OCI-LY7 (cell line): ENCODE data around the gene ATP6V0E2. TPM values are rescaled to one million over a fixed set of nuclear protein-coding genes. Genes with fewer than 3 reads are reported as not detected.
A peak's percentile ranks its signal among the peaks of the same experiment; 100 is the strongest.

Source experiments
- BruUV-seq: library from RNA; stranded (reverse); fragments of 400-500 nt; replicated peaks from 2 replicates; lab custom pipeline; 2021; lab: Mats Ljungman, UMichigan
- CTCF ChIA-PET: fragments of 300-600 bp; sonication (Branson Sonifier 250); formaldehyde crosslinking; loops from one replicate; lab custom pipeline; 2022; ENCODE audit warnings: antibody characterized with exemption; ENCODE audit not compliant: unreplicated experiment; lab: Charles Lee
- POLR2A ChIA-PET: fragments of 300-600 bp; sonication (Branson Sonifier 250); formaldehyde crosslinking; loops from one replicate; lab custom pipeline; 2022; ENCODE audit warnings: antibody characterized with exemption; lab: Charles Lee
- DNase-seq: peaks from one replicate; pipeline ENCODE4 v3.0.0-alpha.2; 2015; ENCODE audit warnings: low spot score
- H2AFZ ChIP-seq: fragments of 200-600 bp; sonication (generic), shearing (Covaris generic); 2 replicates; pipeline ENCODE4 v1.6.1; 2014; ENCODE audit warnings: mild to moderate bottlenecking, antibody characterized with exemption, low read length, moderate library complexity
- H3K27ac ChIP-seq: fragments of 200-600 bp; sonication (generic); 2 replicates; pipeline ENCODE4 v1.5.1; 2014; ENCODE audit warnings: mixed run types, low read depth, mild to moderate bottlenecking, moderate library complexity, low read length, inconsistent platforms; ENCODE audit not compliant: poor library complexity, severe bottlenecking
- H3K36me3 ChIP-seq: fragments of 200-600 bp; sonication (generic); 2 replicates; pipeline ENCODE4 v1.6.1; 2014; ENCODE audit warnings: mild to moderate bottlenecking, antibody characterized with exemption, low read length, moderate library complexity, mixed read lengths; ENCODE audit not compliant: insufficient read depth
- H3K4me1 ChIP-seq: fragments of 200-600 bp; sonication (generic); 2 replicates; pipeline ENCODE4 v1.5.1; 2014; ENCODE audit warnings: mild to moderate bottlenecking, low read length; ENCODE audit not compliant: insufficient read depth, poor library complexity, severe bottlenecking
- H3K4me2 ChIP-seq: fragments of 200-600 bp; sonication (generic); 2 replicates; pipeline ENCODE4 v1.6.1; 2014; ENCODE audit warnings: mild to moderate bottlenecking, low read length
- H3K4me3 ChIP-seq: fragments of 200-600 bp; sonication (generic); 2 replicates; pipeline ENCODE4 v1.5.1; 2014; ENCODE audit warnings: mild to moderate bottlenecking, low read depth, low read length; ENCODE audit not compliant: poor library complexity, severe bottlenecking
- H3K79me2 ChIP-seq: fragments of 200-600 bp; sonication (generic); 2 replicates; pipeline ENCODE4 v1.6.1; 2016; ENCODE audit warnings: low read depth, mild to moderate bottlenecking, low read length, moderate library complexity, mixed read lengths; ENCODE audit not compliant: insufficient read depth
- H3K9me2 ChIP-seq: fragments of 200-600 bp; sonication (generic); 2 replicates; pipeline ENCODE4 v1.6.1; 2016; ENCODE audit warnings: mild to moderate bottlenecking, low read length, mixed read lengths; ENCODE audit not compliant: insufficient read depth
- H3K9me3 ChIP-seq: fragments of 200-600 bp; sonication (generic); 2 replicates; pipeline ENCODE4 v1.6.1; 2014; ENCODE audit warnings: mild to moderate bottlenecking, mixed run types, low read length, mixed read lengths
- H4K20me1 ChIP-seq: fragments of 200-600 bp; sonication (generic); 2 replicates; pipeline ENCODE4 v1.6.1; 2014; ENCODE audit warnings: mild to moderate bottlenecking, antibody characterized with exemption, low read length, moderate library complexity, mixed read lengths; ENCODE audit not compliant: insufficient read depth
- EZH2phosphoT487 ChIP-seq: fragments of 200-600 bp; sonication (generic); IDR thresholded peaks from 2 replicates; pipeline ENCODE4 v1.6.1; 2018; ENCODE audit warnings: low read depth, borderline replicate concordance, mild to moderate bottlenecking, mixed run types, antibody characterized with exemption, low read length, moderate library complexity, mixed read lengths
- intact Hi-C: fragments of 100-400 bp; cut with micrococcal nuclease; formaldehyde crosslinking; loops from one replicate; pipeline ENCODE4 v1.10.0; 2022; ENCODE audit not compliant: unreplicated experiment
- total RNA-seq, 2 experiments: library from RNA; depleted of rRNA in 1 of 2; stranded (reverse); fragments of >200 nt in 1 of 2; shearing (Covaris generic) in 1 of 2; gene quantifications; 2 replicates each; pipeline ENCODE4 v1.2.3, GENCODE V29; 2014 to 2022
- TF ChIP-seq, protein P1 (sequence below): fragments of 200-600 bp; sonication (generic); conservative IDR thresholded peaks from 2 replicates; pipeline ENCODE4 v1.5.1; 2014; ENCODE audit warnings: mild to moderate bottlenecking, antibody characterized with exemption, low read length, moderate library complexity, mixed read lengths

The ATP6V0E2 gene
- total RNA-seq, 2 experiments from 2014 or later: 38.6 to 48.1 TPM

DNA sequence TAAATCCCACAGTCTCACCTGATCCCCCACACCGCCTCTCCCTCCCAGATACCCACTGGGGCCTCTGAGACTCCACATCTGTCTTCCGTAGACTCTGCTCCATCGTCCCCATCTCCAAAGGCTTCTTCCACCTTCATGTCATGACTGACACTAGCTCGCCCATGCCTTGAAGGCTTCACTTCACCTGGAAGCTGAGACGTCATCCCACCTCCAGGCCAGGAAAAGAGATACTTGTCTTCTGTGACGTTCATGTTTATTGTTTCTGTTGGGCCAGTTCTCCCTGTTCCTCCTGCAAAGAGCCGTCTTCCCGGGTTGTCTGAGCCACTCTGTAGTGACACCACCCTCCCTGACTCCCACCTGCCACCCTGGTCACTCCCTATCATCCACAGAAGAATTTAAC, 39.2 kb upstream of the ATP6V0E2 start:
- no peak for TF ChIP-seq EZH2phosphoT487
- TF ChIP-seq, protein P1, sequence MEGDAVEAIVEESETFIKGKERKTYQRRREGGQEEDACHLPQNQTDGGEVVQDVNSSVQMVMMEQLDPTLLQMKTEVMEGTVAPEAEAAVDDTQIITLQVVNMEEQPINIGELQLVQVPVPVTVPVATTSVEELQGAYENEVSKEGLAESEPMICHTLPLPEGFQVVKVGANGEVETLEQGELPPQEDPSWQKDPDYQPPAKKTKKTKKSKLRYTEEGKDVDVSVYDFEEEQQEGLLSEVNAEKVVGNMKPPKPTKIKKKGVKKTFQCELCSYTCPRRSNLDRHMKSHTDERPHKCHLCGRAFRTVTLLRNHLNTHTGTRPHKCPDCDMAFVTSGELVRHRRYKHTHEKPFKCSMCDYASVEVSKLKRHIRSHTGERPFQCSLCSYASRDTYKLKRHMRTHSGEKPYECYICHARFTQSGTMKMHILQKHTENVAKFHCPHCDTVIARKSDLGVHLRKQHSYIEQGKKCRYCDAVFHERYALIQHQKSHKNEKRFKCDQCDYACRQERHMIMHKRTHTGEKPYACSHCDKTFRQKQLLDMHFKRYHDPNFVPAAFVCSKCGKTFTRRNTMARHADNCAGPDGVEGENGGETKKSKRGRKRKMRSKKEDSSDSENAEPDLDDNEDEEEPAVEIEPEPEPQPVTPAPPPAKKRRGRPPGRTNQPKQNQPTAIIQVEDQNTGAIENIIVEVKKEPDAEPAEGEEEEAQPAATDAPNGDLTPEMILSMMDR: no peak
- ChIA-PET POLR2A (no interaction called here), CTCF (no interaction called here)
- H3K4me2 ChIP-seq: no peak overlapping the region
- no peaks in the 10 kb centered on the region for H3K36me3 ChIP-seq
- DNase-seq: no peak
- H2AFZ ChIP-seq: no peak overlapping the region
- H3K4me1 ChIP-seq: peaks cover 6% of the 10 kb centered on the region
- no peak overlapping the region for H3K4me3 ChIP-seq
- H3K27ac ChIP-seq: no peak overlapping the region
- intact Hi-C loops: no loop called here
- H3K9me2 ChIP-seq: no peaks in the 10 kb centered on the region
- no peaks in the 10 kb centered on the region for H3K9me3 ChIP-seq
- no peaks in the 10 kb centered on the region for H4K20me1 ChIP-seq
- H3K79me2 ChIP-seq: peaks cover 8% of the 10 kb centered on the region; the same call in 1 of the 2 replicates
- BruUV-seq: no TSS peak

DNA sequence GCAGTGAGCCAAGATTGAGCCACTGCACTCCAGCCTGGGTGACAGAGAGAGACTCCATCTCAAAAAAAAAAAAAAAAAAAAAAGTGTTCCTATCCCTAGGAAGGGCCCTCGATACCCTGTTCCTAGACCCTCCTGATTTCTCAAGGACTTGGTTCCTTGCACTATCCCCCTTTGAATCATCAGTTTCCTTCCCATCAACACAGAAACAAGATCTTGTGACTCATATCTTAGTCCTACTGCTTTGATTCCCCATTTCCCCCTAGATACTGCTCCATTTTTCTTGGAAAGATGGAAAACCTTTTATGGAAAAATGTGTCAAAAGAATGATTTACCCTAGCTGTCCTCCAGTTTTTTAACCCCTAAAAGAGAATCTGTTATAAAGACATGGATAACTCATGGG, 37.3 kb upstream of the ATP6V0E2 start:
- no peak overlapping the region for H3K4me3 ChIP-seq
- no peaks in the 10 kb centered on the region for H4K20me1 ChIP-seq
- no peak overlapping the region for H3K27ac ChIP-seq
- intact Hi-C loops: no loop called here
- H3K79me2 ChIP-seq: peaks cover 8% of the 10 kb centered on the region; the same call in 1 of the 2 replicates
- no peaks in the 10 kb centered on the region for H3K9me3 ChIP-seq
- no peak overlapping the region for H3K4me2 ChIP-seq
- TF ChIP-seq, protein P1: no peak
- no peak for TF ChIP-seq EZH2phosphoT487
- ChIA-PET CTCF (no interaction called here), POLR2A (interaction anchor here (1.2 kb wide), 1 partner anchor 211 kb away, joined by 3 read pairs; no protein-coding TSS in a partner anchor)
- no peaks in the 10 kb centered on the region for H3K9me2 ChIP-seq
- no peak for DNase-seq
- no peaks in the 10 kb centered on the region for H3K36me3 ChIP-seq
- no TSS peak for BruUV-seq
- no peak overlapping the region for H2AFZ ChIP-seq
- peaks cover 6% of the 10 kb centered on the region for H3K4me1 ChIP-seq

- BruUV-seq: no TSS peak
- peak overlapping the region; percentile 16 for H3K4me2 ChIP-seq
- peaks cover 6% of the 10 kb centered on the region for H3K4me1 ChIP-seq
- no peak overlapping the region for H3K4me3 ChIP-seq
- intact Hi-C loops: loop anchor here (1.0 kb wide), 1 partner anchor 36 kb away; the partner anchor contains the start of gene ATP6V0E2
- CTCF ChIA-PET: interaction anchor here (0.6 kb wide), 1 partner anchor 15 kb away, joined by 4 read pairs; no protein-coding TSS in a partner anchor
- no peaks in the 10 kb centered on the region for H3K36me3 ChIP-seq
- H3K9me3 ChIP-seq: no peaks in the 10 kb centered on the region
- DNase-seq: no peak
- POLR2A ChIA-PET: interaction anchor here (0.6 to 1.8 kb wide), 7 partner anchors 30 to 636 kb away, joined by 3 to 12 read pairs (median 4); no protein-coding TSS in a partner anchor
- H4K20me1 ChIP-seq: no peaks in the 10 kb centered on the region
- peaks cover 8% of the 10 kb centered on the region; the same call in 1 of the 2 replicates for H3K79me2 ChIP-seq
- TF ChIP-seq, protein P1: no peak
- no peak overlapping the region for H2AFZ ChIP-seq
- H3K27ac ChIP-seq: no peak overlapping the region
- H3K9me2 ChIP-seq: no peaks in the 10 kb centered on the region
Measured at GRCh38 chr7:149837564-149838223, 36.1 kb upstream of the ATP6V0E2 start.
